HG02798 (cell line): ENCODE measurements around the gene SNF8.

Experiments used
- ATAC-seq: cut with Tn5 transposase; IDR thresholded peaks from one replicate; pipeline ENCODE4 v1.9.1; 2021; ENCODE audit warnings: mild to moderate bottlenecking; ENCODE audit not compliant: unreplicated experiment, poor library complexity

SNF8 gene

GRCh38 chr17:48893646-48894508, 50.8 kb downstream of the SNF8 start:
- ATAC-seq: no peak

DNA sequence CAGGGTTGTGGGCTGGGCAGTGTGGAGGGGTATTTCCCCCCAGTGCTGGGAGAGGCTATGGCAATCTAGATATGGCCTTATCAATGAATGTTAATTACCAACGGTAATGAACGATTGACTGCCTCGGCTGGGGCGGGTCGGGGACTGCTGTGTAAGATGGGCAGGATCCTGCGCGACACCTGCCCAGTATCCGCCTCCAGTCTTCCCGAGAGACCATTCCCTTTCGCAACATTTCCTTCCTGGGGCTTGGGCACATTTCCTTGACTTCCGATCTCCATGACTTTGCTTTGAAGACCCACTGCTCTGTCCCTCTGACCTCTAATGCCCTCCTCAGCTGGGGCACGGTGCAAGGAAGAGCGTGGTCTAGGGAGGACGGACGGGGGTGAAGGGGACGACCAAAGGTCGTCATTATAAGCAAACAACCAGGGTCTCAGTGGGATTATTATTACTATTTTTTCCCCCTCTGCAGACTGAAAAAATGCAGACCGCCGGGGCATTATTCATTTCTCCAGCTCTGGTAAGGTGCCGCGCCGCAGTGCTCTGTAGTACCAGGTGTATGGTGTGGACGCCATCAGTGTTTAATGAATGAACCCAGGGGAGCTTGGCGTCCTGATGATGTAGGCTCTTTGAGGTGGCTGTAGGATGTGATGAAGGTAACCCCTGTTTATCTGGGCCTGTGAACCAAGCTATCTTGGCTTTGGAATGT, 51.5 kb downstream of the SNF8 start:
- ATAC-seq: no peak

DNA sequence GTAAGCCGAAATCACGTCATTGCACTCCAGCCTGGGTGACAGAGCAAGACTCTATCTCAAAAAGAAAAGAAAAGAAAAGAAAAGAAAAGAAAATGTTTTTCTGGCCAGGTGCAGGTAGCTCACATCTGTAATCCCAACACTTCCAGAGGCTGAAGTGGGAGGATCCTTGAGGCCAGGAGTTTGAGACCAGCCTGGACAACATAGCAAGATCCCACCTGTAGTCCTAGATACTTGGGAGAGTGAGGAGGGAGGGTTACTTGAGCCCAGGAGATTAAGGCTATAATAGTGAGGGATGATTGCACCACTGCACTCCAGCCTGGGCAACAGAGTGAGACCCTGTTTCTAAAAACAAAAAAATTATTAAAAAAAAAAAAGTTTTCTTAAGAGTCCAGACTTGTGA, 54.6 kb downstream of the SNF8 start:
- ATAC-seq: no peak

- ATAC-seq: no peak
Observed at GRCh38 chr17:48883171-48883570, 61.5 kb downstream of the SNF8 start.

DNA sequence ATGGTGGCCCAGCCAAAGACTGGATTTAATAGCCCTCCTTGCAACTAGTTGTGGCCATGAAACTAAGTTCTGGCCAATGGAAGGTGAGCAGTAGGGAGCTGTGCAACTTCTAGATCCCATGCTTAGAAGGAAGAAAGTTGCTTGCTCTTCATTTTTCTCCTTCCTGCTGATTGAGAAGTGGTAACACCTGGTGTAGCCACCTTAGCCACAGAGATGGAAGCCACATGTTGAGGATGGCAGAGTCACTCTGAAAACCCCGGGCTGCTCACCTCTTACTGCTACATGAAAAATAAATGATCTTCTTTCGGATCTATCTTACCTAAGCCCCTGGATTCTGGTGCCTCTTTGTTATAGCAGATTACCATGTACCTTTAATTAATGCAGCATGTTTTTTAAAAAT, 62.4 kb downstream of the SNF8 start:
- ATAC-seq: no peak
